Lower leg skin (tissue), 3 donors: ENCODE data around the gene HAVCR1.

ENCODE experiments used
- CTCF ChIP-seq, 3 donors: fragments of 450-650 bp; IDR thresholded peaks; one replicate each; pipeline ENCODE4 v1.5.1; 2016; ENCODE audit warnings: antibody characterized with exemption in 3 of 3, mild to moderate bottlenecking in 3 of 3, moderate library complexity in 2 of 3
- POLR2A ChIP-seq, 2 donors: fragments of 450-650 bp; IDR thresholded peaks; one replicate each; pipeline ENCODE4 v1.6.1; 2016 to 2017; ENCODE audit warnings: antibody characterized with exemption in 2 of 2, mild to moderate bottlenecking in 1 of 2, moderate library complexity in 1 of 2

- no peak for TF ChIP-seq CTCF (IDR thresholded peaks at IDR 0.05)
- TF ChIP-seq POLR2A (IDR thresholded peaks at IDR 0.05), result no peak
These were observed 7.2 kb upstream of the HAVCR1 start for GRCh38 chr5:157066080-157066479.
